Nucleus accumbens (tissue), 56 donors: ENCODE results near the gene LRRN2.

Experiments
- DNase-seq, 56 donors: peaks; one replicate each; lab custom pipeline; 2025; lab: John Stamatoyannopoulos, UW

Gene LRRN2

DNA sequence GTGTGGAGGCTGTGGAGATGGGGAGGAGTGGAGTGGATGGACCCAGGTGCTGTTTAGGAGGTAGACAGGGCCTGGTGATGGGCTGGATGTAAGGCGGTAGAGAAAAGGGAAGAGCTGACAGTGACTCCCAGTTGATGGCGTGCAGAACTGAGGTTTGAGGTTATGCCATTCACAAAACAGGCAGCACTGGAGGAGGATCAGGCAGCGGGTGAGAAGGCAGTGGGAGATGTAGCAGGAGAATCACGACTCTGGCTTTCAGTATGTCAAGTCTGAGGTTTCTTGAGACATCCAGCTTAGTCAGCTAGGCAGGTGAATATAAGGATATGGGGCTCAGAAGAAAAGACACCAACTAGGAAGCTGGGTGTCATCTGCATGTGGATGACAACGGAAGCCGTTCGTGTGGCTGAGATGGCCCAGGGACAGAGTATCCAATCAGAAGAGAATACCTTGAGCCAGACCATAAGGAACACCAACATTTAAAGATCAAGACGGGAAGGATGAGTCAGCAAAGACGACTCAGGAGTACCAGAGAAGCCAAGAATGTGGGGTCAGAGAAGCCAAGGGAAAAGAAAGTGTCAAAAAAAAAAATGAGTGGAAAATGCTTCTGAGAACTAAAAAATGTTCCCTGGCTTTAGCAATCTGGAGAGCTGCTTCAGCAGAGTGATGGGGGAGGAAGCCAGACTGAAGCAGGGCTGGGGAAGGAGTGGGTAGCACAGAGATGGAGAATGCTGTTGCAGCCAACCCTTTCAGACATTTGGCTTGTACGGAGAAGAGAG lies 15.2 kb downstream of the LRRN2 start:
- DNase-seq: peak in 15 of 56 donors; percentile 13 to 74 (median 41)

DNA sequence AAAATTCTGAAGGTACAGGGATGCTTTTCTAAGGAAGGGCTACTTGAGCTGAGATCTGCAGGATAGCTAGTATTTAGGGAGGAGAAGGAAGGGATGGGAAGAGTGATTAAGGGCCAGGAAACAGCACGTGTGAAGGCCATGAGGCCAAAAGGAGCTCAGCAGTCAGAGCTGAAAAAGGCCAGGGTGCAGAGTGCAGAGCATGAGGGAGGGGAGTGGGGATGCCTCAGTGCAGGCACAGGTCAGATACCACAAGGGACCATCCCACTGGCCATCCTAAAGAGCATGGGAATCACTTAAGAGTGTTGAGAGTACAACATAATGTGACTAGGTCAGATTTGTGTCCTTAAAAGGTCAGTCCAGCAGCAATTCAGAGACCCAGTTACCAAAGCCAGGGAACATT lies 16.0 kb downstream of the LRRN2 start:
- DNase-seq: no peak

DNA sequence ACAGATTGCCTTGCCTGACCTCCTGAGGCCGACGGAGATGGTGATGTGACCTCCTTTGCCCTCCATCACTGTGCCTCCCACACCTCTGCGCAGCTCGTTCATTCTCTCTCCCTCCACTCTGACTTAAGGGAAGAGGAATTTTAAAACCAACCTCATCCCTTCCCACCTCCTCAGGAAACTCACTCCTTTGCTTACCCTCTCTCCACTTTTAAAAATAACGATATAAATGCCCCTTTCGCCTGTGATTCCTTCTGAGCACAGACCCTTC lies 21.2 kb downstream of the LRRN2 start:
- DNase-seq: no peak

DNA sequence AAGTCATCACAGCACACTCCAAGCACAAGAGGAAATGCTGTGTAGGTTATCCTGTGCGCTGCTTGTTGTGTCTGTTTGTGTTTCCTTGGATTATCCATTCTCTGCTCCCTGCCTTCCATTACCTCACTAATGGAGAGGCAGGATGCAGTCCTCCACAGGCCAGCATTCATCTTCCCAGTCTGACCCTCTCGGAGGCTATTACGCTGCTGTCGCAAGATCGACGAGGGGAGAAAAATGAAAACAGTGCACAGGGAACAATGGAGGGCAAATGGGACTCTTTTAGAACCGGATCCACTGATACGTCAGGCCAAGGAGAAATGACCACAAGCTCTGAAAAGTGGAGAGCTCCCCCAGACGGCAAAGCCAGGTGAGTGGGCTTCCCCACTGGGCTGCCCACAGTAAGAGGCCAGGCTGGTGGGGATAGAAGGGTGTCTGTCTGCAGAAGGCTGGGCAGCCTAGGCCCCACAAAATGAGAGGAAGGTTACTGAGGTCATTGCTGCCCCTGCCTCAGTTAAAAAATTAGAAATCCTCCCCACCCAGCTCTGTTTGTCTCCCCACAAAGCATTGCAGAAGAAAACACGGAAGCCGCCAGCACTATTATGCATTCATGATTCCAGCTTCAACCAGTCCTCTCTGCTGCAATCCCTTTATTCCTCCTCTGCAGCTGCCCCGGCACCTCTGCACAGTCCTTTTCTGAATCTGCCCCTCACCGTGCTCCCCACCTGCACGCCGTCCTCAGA lies 21.7 kb downstream of the LRRN2 start:
- no peak for DNase-seq

DNA sequence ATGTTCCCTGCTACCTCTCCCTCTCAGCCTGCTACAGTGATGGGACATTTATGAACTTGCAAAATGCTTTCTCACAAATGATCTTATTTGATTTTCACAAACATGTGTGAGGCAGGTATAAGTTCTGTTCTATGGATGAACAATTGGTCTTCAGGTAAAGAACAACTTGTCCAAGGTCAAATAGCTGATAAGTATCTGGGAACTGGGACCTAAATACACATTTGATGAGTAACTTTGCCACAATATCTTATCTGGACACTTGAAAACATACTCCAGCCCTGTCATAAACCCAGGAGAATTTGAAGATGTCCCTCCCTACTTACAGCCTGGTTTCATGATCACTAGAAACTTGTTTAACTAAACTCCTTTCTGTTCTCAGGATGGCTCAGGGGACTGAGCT lies 23.0 kb downstream of the LRRN2 start:
- DNase-seq: no peak

DNA sequence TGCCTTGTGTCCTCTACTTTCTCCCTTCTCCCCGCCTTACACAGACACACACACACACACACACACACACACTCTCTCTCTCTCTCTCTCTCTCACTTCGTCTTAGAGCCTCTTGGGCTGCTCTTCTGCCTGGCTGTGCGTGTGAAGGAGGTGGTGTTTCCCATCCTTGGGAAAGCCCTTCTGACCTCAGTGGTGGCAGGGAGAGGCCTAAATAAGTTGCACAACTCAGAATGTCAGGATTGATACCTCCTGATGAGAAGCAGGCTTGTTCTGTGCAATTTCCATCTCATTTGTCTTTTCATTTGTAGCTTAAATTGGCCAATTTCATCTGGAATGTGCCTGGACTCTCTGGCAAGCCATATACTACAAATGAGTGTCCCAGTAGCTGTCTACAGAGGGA lies 25.0 kb downstream of the LRRN2 start:
- DNase-seq: no peak

DNA sequence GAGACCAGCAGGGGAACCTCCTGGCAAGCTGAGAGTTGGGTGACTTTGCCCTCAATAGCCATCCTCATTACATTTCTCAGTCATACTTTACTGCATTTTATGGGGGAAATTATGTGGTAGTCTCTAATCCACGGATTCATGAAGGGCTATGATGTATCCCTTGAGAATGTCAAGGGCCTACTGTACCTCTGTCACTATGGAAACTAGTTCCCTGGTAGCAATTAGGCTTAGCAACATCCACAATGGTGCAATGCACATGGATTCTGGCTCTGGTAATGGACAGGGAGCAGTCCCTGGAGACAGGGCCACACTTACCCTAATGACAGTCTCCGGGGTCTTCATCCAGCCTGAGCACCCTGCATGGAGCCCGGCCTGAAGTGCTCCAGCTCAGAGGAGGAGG lies 26.5 kb downstream of the LRRN2 start:
- no peak for DNase-seq

DNA sequence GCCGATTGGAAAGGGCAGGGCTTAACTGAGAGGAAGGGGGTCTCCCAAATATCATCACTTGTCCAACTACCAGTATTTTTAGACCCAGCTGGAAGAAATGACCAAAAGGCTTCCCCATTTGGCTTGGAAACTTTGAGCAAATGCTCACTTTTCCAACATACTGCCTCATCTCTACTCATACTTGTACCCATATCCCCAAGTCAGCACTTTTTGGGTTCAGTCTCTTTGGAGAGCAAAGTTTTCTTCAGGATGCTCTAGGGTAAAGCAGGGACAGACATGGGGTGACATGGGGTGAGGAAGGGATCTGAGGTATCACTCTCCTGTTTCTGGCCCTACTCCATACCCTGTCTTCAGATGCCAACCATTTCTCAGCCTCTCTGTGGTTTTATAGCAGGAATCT lies 27.2 kb downstream of the LRRN2 start:
- DNase-seq: no peak

DNA sequence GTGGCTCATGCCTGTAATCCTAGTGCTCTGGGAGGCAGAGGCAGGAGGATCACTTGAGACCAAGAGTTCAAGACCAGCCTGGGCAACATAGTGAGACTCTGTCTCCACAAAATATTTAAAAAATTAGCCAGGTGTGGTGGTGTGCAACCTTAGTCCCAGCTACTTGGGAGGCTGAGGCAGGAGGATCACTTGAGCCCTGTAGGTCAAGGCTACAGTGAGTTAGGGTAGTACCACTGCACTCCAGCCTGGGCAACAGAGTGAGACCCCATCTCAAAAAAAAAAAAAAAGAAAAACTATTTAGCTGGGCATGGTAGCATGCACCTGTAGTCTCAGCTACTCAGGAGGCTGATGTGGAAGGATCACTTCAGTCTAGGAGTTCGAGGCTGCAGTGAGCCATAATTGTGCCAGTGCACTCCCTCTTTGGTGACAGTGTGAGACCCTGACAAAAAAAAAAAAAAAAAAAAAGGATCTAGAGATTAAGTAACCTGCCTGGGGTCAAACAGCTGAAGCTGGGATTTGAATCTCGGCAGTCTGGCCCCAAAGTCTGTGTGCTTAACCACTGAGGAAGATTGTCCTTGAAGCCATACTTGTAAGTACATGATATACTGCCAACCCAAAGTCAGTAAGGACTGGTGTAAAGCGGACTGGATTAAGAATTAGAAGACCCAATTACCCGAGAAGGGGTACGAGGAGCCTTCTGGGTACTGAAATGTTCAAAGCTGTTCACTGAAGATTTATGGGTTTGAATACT lies 31.8 kb downstream of the LRRN2 start:
- no peak for DNase-seq

DNA sequence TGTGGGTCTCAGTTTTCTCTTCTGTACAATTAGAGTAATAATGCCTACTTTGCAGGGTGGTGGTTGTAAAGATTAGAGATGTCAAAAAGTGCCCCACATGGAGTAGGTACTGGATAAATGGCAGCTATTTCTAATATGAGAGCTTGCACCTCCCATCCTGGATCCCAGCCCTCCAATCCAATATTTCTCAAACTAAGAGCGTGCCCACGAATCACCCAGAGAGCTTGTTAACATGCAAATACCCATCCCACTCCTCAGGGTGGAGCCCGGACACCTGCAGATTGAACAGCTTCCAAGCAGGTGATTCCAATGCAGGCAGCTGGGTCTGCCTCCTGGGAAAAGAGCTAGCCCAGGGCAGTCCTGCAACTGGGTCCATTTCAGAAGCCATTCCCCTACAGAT lies 33.0 kb downstream of the LRRN2 start:
- peak in 15 of 56 donors; percentile 12 to 72 (median 45) for DNase-seq

DNA sequence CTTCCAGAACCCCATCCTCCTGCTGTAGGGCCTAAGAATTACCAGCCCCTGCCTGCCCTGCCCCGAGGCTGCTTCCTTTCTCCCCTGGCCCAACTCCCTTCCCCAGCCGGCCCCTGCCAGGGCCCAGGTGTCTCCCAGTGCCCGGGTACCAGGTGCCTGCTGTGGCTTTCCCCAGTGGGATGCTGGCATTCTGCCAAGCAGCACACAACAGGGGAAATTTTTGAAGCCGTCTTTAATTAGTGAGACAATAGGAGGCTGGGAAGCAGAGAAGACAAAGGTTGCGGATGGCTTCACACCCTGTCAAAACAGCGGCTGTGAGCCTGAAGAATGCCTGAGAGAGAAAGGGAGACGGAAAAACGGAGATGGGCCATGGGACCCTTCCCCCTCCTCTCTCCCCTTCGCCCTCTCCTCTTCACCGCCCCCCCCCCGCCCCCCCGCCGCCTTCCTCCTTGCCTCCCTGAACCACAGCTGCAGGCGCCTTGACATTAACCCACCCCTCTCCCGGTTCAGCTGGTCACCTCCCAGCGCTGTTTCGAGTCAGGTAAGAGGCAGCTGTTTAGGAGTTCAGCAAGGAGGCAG lies 33.6 kb downstream of the LRRN2 start:
- DNase-seq: no peak

DNA sequence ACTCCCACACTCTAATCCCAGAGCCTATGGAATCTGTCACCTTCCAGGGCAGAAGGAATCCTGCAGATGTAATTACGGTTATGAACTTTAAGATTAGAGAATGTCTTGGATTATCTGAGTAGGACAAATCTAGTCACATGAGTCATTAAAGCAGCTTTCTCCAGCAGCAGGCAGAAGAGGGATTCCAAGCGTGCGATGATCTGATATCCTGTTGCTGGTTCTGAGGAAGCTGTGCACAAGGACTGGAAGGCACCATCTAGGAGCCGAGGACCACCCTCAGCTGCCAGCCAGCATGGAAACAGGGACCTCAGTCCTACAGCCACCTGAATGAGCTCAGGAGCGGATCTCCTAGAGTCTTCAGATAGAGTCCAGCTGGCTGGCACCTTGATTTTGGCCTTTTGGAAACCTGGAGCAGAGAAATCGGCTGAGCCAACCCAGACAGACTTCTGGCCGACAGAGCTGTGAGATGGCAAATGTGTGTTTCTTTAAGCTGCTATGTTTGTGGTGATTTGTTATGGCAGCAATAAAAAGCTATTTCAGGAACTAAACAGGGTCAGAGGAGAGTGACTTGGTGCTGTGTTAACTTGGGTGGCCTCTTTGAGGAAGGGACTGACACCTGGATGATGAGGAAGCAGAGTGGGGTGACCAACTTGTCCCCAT lies 34.5 kb downstream of the LRRN2 start:
- DNase-seq: no peak

DNA sequence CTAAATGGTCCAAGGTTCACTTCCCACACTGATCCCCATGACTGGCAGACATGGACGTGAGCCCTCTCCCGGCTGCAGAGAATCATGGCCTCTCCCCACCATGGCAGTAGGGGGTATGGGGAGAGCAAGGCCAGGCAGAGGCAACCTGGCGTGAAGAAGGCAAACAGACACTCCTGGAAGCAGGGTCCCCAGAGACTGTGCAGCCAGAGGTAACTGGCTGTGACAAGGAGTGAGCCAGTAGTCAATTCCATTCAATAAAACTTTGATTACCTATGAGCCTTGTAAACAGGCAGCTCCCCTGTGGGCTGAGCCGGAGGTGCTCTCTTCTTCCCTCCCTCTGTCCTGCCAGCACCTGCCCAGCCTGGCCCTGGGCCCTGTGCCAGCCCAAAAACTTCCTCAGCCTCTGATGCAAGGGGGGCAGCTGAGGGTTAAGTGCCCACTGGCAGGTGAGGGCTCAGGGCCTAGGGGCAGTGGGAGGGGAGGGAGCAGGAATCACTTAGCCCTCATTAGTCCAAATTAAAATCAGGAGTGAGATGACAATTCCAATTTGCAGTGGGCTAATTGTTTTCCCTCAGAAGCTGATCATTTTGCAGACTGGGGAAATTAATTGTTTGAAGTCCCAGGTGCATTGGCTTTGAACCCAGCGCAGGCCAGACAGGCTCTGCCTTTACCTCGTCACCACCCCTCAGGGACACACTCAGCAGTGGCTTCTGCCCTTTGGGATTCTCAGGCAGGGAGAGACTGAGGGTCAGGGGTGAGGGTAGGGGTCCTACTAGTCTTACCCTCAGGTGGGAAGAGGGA lies 35.6 kb downstream of the LRRN2 start:
- no peak for DNase-seq

DNA sequence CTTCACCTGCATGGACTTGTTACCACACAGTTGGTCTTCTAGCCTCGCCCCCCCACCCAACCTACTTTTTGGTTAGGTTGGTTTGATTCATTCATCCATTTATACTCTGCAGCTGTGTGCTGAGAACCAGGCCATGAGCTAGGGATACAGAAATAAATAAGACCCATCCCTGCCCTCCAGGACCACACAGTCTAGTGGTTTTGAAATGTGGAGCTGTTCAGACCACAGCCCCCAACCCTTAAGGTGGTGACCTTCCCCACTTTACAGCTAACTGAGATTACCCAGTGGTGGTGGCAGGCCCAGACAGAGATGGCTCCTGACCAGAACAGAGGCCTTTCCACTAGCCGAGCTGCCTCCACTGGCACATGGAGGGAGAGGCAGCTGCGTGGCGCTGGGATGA lies 37.0 kb downstream of the LRRN2 start:
- DNase-seq: no peak

DNA sequence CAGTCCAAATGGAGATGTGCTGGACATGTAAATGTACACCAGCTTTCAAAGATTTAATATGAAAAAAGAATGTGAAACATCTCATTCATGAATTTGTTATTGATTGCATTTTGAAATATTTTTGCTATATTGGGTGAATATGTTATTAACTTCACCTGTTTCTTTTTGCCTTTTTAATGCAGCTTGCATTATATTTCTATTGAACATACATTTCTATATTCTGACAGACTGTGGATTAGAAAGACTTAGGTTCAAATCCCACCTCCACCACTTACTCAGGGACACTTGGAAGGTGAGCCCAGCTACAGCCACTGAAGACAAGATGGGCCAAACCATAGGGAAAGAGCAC lies 37.8 kb downstream of the LRRN2 start:
- DNase-seq: no peak

DNA sequence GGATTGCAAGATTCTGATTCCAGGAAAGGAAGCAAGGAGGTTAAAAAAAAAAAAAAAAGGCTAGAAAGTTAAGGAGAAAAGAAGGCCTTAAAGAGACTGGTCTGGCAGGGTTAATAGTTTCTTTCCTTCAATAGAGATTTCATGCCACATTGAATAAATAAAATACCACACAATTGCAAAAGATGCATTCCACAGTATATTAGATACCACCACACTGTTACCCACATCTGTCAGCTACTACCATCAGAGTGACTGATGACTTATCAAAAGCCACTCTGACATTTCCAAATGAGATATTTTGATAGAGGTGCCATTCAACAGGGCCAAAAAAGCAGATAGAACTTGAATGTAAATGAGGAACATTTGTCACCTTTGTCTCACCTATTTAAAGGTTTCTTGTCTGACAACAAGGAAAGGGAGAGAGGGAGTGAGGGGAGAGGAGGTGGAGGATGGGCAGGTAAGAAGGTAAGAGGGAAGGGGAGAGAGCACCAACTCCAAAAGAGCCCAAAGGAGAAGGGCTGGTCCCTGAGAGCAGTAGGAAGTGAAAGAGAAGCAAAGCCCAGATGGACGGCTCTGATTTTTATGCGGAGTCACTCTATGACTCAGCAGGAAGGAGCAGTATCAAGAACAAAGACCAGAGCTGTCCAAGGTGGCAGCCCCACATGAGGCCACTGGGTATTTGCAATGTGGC lies 38.3 kb downstream of the LRRN2 start:
- peak in 2 of 56 donors; percentile 10 to 21 for DNase-seq

DNA sequence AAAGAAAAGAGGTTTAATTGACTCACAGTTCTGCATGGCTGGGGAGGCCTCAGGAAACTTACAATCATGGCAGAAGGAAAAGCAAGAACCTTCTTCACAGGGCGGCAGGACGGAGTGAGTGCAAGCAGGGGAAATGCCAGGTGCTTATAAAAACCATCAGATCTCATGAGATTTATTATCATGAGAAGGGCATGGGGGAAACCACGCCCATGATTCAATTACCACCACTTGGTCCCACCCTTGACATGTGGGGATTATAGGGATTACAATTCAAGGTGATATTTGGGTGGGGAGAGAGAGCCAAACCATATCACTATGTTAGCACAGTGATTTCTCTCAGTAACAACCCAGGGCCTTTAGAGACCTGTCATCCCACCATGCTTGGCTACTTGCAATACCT lies 39.9 kb downstream of the LRRN2 start:
- DNase-seq: no peak

DNA sequence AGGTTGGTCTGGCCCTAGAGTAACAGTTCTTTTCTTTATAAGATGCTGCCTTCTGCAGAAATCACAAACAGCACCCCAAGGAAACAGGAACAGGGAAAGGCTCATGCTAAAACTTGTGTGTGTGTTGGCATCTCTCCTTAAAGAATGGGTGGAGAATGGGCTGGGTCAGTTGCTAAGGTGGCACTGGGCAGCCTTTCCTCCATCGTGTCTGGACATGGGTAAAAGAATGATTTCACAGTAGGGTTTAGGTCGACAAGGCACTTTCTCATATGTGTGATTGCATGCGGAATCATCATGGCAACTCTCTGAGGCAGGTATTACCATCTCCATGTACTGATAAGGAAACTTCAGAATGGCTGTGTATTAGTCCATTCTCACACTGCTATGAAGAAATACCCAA lies 40.3 kb downstream of the LRRN2 start:
- no peak for DNase-seq

DNA sequence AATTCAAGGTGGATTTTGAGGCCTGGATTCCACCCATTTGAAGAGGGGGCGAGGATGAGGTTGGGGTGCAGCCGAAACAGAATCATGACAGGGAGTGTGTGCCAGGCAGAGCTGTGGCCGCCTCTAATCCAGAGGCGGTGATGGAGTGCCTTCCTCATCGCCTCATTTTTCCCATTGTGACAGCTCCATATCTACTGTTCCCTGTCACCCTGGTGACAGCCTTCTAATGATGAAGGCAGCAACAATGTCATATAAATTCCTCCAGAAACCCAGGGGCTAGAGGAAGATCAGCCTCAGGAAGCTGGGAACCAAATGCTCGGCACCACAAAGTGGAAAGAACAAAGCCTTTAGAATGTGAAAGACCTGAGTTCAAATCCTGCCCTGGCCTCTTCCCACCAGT lies 42.0 kb downstream of the LRRN2 start:
- DNase-seq: no peak

DNA sequence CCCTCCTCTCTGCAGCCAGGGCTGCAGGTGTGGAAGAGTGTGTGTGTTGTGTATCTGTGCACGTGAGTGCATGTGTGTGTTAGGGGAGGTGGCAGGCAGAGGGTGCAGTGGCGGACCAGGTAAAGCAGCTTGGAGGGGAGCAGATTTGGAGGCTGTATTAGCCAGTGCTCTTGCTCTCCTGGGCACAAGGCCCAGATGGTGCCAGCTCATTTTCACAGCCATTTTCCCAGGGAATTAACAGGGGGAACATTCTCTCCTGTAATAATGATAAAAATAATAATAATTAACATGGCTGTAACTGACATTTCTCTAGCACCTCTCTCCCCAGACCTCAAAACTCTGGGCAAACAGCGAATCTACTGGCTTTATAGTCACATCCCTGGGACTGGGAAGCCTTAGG lies 43.6 kb downstream of the LRRN2 start:
- DNase-seq: no peak
